ENCODE results near the gene CD44. TPM values are rescaled to one million over a fixed set of nuclear protein-coding genes. Genes with fewer than 3 reads are reported as not detected.

The CD44 gene
- total and polyA plus RNA-seq, 10 donors, result 60.9 to 521 (median 317) TPM

GRCh38 chr11:35116762-35117640 is 22.0 kb upstream of the CD44 start:
- no peak for DNase-seq

DNA sequence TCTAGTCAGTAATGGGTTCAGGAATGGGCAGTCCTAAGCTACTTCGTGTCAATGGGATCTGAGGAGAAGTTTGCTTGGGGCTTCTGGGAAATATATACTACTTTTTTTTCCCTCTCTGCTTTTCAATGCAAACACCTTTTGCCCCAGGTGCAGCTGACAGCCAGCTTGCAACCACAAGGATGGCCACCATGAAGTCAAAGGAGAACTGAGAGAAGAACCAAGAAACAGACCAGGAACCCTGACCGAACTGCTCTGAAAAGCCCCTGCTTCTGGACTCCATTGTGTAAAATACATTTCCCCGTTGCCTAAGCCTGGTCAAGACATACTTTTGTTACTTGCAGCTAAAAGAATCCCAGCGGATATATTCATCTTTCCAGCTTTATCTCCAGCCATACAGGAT is 20.1 kb upstream of the CD44 start:
- peaks cover 4 to 80% (median 46%) of the 10 kb centered on the region in 6 donors for H3K4me1 ChIP-seq
- H3K27ac ChIP-seq, result peak overlapping the region in 4 of 8 donors; percentile 31 to 57 (median 40)
- no peak for DNase-seq
- no peak overlapping the region for H3K4me3 ChIP-seq
- no peaks in the 10 kb centered on the region for H3K9me3 ChIP-seq
- no peak for TF ChIP-seq POLR2AphosphoS5 (IDR thresholded peaks at IDR 0.05)
- TF ChIP-seq, protein P1, sequence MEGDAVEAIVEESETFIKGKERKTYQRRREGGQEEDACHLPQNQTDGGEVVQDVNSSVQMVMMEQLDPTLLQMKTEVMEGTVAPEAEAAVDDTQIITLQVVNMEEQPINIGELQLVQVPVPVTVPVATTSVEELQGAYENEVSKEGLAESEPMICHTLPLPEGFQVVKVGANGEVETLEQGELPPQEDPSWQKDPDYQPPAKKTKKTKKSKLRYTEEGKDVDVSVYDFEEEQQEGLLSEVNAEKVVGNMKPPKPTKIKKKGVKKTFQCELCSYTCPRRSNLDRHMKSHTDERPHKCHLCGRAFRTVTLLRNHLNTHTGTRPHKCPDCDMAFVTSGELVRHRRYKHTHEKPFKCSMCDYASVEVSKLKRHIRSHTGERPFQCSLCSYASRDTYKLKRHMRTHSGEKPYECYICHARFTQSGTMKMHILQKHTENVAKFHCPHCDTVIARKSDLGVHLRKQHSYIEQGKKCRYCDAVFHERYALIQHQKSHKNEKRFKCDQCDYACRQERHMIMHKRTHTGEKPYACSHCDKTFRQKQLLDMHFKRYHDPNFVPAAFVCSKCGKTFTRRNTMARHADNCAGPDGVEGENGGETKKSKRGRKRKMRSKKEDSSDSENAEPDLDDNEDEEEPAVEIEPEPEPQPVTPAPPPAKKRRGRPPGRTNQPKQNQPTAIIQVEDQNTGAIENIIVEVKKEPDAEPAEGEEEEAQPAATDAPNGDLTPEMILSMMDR (IDR thresholded peaks at IDR 0.05 in 8 of 11, conservative IDR thresholded peaks at IDR 0.05 in 3 of 11), result no peak
- no peak for TF ChIP-seq POLR2A (IDR thresholded peaks at IDR 0.05)
- WGBS, 5 donors, result 68 to 76% (median 73%) methylated on average over 4 of the region's 4 CpGs
- no peaks in the 10 kb centered on the region for H3K27me3 ChIP-seq (replicated peaks in 1 of 7)
- intact Hi-C loops (cut with DNase I; ENCODE audit: low total_unique reads), result no loop called here
- H3K36me3 ChIP-seq, result no peaks in the 10 kb centered on the region

More at GRCh38 chr11:35116762-35117640, 22.0 kb upstream of the CD44 start:
- Histone ChIP-seq H3K27ac (no peak overlapping the region), H3K4me1 (peaks cover 4 to 67% (median 36%) of the 10 kb centered on the region in 6 donors), H3K9me3 (no peaks in the 10 kb centered on the region), H3K4me3 (no peak overlapping the region), H3K27me3 (replicated peaks in 1 of 7) (no peaks in the 10 kb centered on the region), H3K36me3 (no peaks in the 10 kb centered on the region)
- intact Hi-C loops (cut with DNase I; ENCODE audit: low total_unique reads), result no loop called here
- TF ChIP-seq POLR2AphosphoS5 (IDR thresholded peaks at IDR 0.05) (no peak), POLR2A (IDR thresholded peaks at IDR 0.05) (no peak)
- TF ChIP-seq, protein P1 (IDR thresholded peaks at IDR 0.05 in 8 of 11, conservative IDR thresholded peaks at IDR 0.05 in 3 of 11), result no peak
- 75 to 85% (median 77%) methylated on average over 3 to 4 of the region's 4 CpGs for WGBS, 5 donors

GRCh38 chr11:35121326-35121865 is 17.6 kb upstream of the CD44 start:
- TF ChIP-seq POLR2A (IDR thresholded peaks at IDR 0.05) (no peak), POLR2AphosphoS5 (IDR thresholded peaks at IDR 0.05) (no peak)
- TF ChIP-seq, protein P1 (IDR thresholded peaks at IDR 0.05 in 8 of 11, conservative IDR thresholded peaks at IDR 0.05 in 3 of 11), result no peak
- intact Hi-C loops (cut with DNase I; ENCODE audit: low total_unique reads), result no loop called here
- DNase-seq, result no peak
- Histone ChIP-seq H3K27ac (peak overlapping the region in 3 of 8 donors; percentile 46 to 62 (median 50)), H3K9me3 (no peaks in the 10 kb centered on the region), H3K27me3 (replicated peaks in 1 of 7) (no peaks in the 10 kb centered on the region), H3K4me1 (peaks cover 0 to 71% (median 42%) of the 10 kb centered on the region in 6 donors), H3K36me3 (no peaks in the 10 kb centered on the region), H3K4me3 (no peak overlapping the region)
- 72 to 95% (median 83%) methylated on average over 2 of the region's 2 CpGs for WGBS, 5 donors

DNA sequence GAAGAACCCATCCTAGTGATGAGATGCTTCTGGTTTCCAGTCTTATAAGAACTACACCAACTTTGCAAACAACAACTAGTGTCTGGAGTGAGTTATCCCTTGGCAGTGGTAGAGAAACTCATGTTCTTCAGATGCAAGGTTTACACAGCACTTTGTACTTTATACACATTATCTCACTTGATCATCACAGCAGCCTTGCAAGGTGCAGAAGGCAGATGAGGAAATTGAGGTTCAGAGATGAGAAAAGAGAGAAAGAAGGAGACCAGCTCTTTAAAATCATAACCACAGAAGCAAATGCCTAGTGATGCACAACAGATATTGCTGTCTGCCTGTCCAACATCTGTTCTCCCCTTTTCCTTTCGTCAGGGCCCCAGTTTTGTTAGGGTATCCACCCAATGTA is 16.7 kb upstream of the CD44 start:
- Histone ChIP-seq H3K9me3 (no peaks in the 10 kb centered on the region), H3K36me3 (no peaks in the 10 kb centered on the region), H3K4me3 (no peak overlapping the region), H3K27me3 (replicated peaks in 1 of 7) (no peaks in the 10 kb centered on the region), H3K27ac (peak overlapping the region in 4 of 8 donors; percentile 37 to 62 (median 48)), H3K4me1 (peaks cover 0 to 70% (median 51%) of the 10 kb centered on the region in 6 donors)
- WGBS, 5 donors, result 26 to 64% (median 36%) methylated on average over 1 of the region's 1 CpG
- DNase-seq, result no peak
- no peak for TF ChIP-seq POLR2A (IDR thresholded peaks at IDR 0.05)
- no peak for TF ChIP-seq POLR2AphosphoS5 (IDR thresholded peaks at IDR 0.05)
- TF ChIP-seq, protein P1 (IDR thresholded peaks at IDR 0.05 in 8 of 11, conservative IDR thresholded peaks at IDR 0.05 in 3 of 11), result no peak
- intact Hi-C loops (cut with DNase I; ENCODE audit: low total_unique reads), result no loop called here
